NCI-H226 (cell line): Measurements from ENCODE around the gene DOCK8.
"Not testable (repeated sequence)": the region's sequence is repeated elsewhere in the genome, so short reads cannot be mapped to it uniquely, and the experiment has no call there.

Source experiments
- DNase-seq: peaks from one replicate; pipeline ENCODE4 v3.0.0-alpha.2; 2015

Gene DOCK8

GRCh38 chr9:227860-228259, 13.2 kb downstream of the DOCK8 start:
- no peak for DNase-seq

GRCh38 chr9:228929-229695, 14.4 kb downstream of the DOCK8 start:
- no peak for DNase-seq

DNA sequence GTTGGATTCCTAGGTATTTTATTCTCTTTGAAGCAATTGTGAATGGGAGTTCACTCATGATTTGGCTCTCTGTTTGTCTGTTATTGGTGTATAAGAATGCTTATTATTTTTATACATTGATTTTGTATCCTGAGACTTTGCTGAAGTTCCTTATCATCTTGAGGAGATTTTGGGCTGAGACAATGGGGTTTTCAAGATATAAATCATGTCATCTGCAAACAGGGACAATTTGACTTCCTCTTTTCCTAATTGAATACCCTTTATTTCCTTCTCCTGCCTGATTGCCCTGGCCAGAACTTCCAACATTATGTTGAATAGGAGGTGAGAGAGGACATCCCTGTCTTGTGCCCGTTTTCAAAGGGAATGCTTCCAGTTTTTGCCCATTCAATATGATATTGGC, 17.0 kb downstream of the DOCK8 start:
- DNase-seq = not testable (repeated sequence)

GRCh38 chr9:233708-234107, 19.0 kb downstream of the DOCK8 start:
- not testable (repeated sequence) for DNase-seq

DNA sequence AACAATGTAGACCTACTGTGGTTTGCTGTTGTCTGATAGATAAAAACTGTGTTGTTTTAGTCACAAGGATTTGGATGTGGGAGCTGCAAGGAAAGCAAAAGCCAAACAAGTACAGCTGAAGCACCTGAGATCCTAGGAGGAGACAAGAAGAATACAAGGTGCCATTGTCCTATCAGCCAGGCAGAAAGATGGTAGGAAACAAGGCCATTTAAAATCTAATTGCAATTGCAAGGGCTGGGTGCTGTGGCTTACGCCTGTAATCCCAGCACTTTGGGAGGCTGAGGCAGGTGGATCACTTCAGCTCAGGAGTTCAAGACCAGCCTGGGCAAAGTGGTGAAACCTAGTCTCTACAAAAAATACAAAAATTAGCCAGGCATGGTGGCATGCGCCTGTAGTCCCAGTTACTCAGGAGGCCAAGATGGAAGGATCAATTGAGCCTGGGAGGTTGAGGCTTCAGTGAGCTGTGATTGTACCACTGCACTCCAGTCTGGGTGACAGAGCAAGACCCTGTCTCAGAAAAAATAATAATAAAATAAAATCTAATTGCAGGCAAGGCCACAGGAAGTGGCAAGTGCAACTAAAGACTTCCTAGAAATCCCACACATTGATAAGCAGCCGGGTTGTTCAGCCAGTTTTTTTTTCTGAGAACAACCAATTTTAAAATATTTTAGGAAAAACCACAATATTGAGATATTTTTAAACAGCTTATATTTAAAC, 22.6 kb downstream of the DOCK8 start:
- DNase-seq = no peak

GRCh38 chr9:237858-238345, 23.2 kb downstream of the DOCK8 start:
- DNase-seq = no peak

- no peak for DNase-seq
Measured at GRCh38 chr9:242461-243080, 27.9 kb downstream of the DOCK8 start.

DNA sequence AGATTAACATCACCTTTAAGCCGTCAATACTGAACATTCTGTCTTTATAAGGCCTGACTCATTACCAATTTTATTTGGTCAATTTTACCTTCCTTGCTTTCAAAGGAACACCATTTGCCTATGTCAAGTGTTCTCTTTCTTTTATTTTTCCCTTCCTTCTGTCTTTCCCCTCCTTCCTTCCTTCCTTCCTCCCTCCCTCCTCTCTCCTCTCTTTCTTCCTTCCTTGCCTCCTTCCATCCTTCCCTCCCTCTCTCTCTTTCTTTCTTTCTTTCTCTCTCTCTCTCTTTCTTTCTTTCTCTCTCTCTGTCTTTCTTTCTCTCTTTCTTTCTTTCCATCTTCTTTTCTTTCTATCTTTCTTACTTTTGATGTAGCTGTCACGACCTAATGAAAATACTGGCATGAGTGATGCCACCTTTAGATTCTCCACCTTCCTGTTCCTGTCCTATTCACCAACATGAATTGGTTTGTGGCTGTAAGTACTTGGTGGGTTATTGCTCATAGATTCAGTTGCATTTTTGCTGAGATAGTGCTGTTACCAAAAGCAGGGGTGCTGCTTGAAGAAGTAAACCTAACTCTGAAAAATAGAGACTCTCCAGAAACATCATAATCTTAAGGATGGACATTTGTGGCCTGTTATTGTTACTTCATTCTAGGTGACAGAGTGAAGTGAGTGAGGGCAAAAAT, 33.8 kb downstream of the DOCK8 start:
- DNase-seq = no peak

DNA sequence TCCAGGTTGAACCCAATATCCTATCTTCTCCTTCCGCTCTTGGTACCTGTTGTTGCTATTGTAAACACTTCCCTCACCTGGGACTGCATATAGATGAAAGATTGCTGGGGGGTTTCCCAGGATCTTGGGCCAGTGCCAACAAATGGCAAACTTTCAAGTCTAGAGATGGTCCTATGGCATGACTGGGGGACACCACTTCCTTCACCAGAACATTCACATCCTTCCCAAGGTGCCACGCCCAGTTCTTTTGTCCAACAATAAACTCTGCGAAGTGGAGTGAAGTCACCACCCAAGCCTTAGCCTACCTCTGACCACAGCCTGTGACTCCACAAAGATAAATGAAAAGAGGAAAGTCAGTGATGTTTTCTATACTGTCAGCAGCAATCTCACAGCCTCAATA, 34.4 kb downstream of the DOCK8 start:
- DNase-seq = no peak

DNA sequence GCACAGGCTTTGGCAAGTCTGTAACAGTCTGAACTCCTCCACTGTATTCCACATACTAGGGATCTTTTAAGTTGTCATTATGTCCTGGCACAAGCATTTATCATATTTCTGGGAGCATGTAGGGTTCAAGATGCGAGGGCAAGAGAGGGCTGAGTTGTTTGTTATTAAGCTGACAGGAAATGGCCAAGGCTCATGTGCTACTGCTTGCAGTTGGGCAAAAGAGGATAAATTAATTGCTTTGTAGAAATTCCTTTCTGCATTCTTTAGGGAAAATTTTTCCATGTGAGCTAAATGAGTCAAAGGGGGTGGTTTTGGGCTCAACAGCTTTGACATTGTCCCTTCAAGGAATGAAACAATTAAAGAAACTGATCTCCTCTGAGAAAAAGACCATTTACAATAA, 35.4 kb downstream of the DOCK8 start:
- no peak for DNase-seq

DNA sequence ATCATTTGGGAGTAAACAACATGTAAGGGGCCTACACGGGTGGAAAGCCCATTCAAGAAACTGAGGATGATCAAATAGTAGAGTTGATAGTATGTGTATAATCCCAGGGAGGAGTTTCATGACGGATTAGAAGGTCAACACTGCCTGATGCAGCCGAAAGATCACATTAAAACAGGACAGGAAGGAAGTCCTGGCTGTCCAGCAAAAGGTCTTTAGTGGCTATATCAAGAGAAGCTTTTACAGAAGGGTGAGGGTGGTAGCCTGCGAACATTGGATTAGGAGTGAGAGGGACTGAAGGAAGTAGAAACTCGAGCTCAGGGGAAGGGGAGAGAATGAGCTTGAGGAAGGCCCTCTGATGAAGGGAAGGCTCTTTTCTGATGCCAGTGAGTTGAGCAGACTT, 36.0 kb downstream of the DOCK8 start:
- DNase-seq = no peak

DNA sequence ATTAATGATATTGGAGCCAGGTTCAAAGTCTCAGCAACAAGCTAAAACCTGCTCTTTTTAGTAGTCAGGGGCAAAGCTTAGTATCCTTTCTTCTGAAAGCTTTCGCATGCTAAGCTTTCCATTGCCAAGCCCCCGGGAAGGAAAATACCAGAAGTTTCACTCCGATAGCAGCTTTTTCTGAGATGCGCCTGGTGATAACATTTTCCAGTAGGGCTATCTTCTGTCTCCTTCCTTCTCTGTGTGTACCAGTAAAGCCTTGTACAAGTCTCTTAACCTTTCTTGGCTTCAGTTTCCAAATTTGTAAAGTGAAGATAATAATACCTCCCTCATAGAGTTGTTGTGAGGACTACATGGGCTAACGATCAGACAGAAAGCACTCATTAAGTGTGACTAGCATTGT, 36.7 kb downstream of the DOCK8 start:
- DNase-seq = no peak

- DNase-seq = no peak
Measured at GRCh38 chr9:253539-253938, 38.9 kb downstream of the DOCK8 start.

DNA sequence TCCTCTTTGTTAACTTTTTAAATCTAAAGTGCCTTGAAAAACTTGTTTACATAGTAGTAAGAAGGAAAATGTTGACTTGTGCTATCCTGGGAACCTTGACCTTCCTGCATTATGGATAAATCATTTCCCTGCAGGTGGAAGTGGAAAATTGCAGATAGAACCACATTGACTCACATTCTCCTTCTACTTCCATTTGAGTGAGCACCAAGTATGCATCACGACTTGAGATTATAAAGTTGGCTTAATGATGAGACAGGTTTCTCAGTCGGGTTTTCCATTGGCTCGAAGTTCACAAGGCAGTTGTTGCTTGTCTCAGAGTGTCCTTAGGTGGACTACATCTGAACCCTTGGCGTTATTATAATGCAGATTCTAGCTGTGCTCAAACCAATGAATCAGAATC, 39.9 kb downstream of the DOCK8 start:
- DNase-seq = no peak

DNA sequence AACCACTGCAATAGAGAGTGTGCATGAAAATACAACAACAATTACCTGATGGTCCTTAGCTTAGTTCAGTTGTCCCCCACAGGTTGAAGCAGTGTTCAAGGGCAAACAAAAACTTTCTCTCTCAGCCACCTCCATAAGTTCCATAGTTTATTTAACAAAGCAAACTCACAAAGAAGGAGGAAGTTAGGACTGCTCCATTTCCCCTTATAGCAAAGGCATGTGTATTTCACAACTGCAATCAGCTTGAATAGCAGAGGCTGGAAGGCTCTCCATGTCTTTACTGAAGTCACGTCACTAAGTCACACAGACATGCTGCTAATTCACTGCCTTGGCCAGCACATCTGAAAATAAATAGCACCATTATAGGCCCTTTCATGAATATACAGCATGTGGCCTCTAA, 43.3 kb downstream of the DOCK8 start:
- DNase-seq = no peak

- DNase-seq = no peak
Measured at GRCh38 chr9:259405-260404, 45.0 kb downstream of the DOCK8 start.

- DNase-seq = no peak
Measured at GRCh38 chr9:264231-264630, 49.6 kb downstream of the DOCK8 start.

GRCh38 chr9:265209-265870, 50.7 kb downstream of the DOCK8 start:
- DNase-seq = no peak

DNA sequence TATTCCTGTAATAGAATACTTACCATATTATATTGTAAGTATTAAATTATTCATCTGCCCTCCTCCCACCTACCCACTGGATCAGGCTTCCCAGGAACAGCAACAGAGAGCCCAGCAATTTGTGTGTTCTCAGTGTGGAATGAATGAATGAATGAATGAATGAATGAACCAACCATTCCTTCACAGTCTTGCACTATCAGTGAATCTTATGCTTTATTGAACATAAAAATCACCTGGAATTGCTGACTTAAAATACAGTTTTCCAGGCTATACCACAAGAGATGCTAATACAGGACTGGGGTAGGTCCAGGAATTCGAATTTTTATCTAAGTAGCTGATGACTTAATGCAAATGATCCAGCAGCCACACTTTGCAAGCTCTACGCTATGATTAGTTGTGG, 51.6 kb downstream of the DOCK8 start:
- no peak for DNase-seq

DNA sequence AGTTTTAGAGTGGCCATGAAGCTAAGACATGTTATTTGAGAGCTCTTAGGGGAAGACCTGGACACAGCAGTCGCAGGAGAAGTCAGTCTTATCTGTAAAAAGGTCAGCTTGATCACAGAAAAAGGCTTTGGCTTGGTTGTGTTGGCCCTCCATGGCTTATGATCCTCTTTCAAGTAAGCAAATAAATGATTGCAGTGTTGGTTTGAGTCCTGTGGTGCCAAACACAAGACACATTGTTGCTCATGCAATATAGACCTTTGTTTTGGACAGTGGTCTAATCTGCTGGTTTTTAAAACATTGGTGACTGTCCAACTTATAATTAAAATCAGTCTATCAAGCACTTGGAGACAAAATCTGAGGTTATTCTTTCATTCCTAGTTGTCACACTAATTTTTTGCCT, 54.0 kb downstream of the DOCK8 start:
- no peak for DNase-seq

GRCh38 chr9:269081-269711, 54.5 kb downstream of the DOCK8 start:
- DNase-seq = no peak
